GM12865 (cell line): ENCODE measurements around the gene BEGAIN.

Experiments
- DNase-seq: peaks from one replicate; pipeline ENCODE4 v3.0.0; 2010; ENCODE audit warnings: low read depth
- H3K4me3 ChIP-seq: 2 replicates; pipeline ENCODE4 v1.5.1; 2011; ENCODE audit warnings: mild to moderate bottlenecking, low read depth, low read length, control low read depth
- CTCF ChIP-seq: IDR thresholded peaks from 2 replicates; pipeline ENCODE4 v1.5.1; 2011; ENCODE audit warnings: low read length, control low read depth, low read depth, inconsistent platforms; ENCODE audit not compliant: insufficient read depth; ENCODE audit errors: missing control alignments

BEGAIN gene

GRCh38 chr14:100608586-100609330 is 21.5 kb upstream of the BEGAIN start:
- no peak for DNase-seq
- no peak overlapping the region for H3K4me3 ChIP-seq
- TF ChIP-seq CTCF: no peak

GRCh38 chr14:100608064-100608463 is 20.8 kb upstream of the BEGAIN start:
- no peak for TF ChIP-seq CTCF
- no peak overlapping the region for H3K4me3 ChIP-seq
- no peak for DNase-seq

- no peak for DNase-seq
- H3K4me3 ChIP-seq: no peak overlapping the region
- TF ChIP-seq CTCF: no peak
Measured at GRCh38 chr14:100607611-100607956, 20.4 kb upstream of the BEGAIN start.

GRCh38 chr14:100606687-100607610 is 19.7 kb upstream of the BEGAIN start:
- H3K4me3 ChIP-seq: no peak overlapping the region
- no peak for DNase-seq
- TF ChIP-seq CTCF: no peak

- no peak for DNase-seq
- TF ChIP-seq CTCF: no peak
Measured at GRCh38 chr14:100605706-100606686, 18.8 kb upstream of the BEGAIN start.

GRCh38 chr14:100605230-100605629 is 18.0 kb upstream of the BEGAIN start:
- H3K4me3 ChIP-seq: no peak overlapping the region
- DNase-seq: no peak
- no peak for TF ChIP-seq CTCF

More at GRCh38 chr14:100605706-100606686, 18.8 kb upstream of the BEGAIN start:
- H3K4me3 ChIP-seq: no peak overlapping the region
